Astrocyte (in vitro differentiated cells and primary cell): ENCODE results near the gene ZRANB2. TPM values are rescaled to one million over a fixed set of nuclear protein-coding genes. Genes with fewer than 3 reads are reported as not detected.

Source experiments
- DNase-seq: peaks from one replicate; pipeline ENCODE4 v3.0.0-alpha.2; 2010; ENCODE audit warnings: low read depth
- FAIRE-seq: peaks from 2 replicates; lab custom pipeline; 2011; peaks lifted over from hg19 to GRCh38; lab: Jason Lieb, UNC
- H2AFZ ChIP-seq: 2 replicates; pipeline ENCODE4 v1.6.0; 2012; ENCODE audit warnings: low read depth, low read length, inconsistent platforms
- H3K27ac ChIP-seq: 2 replicates; pipeline ENCODE4 v1.5.1; 2011; ENCODE audit warnings: low read depth, low read length, inconsistent platforms
- H3K27me3 ChIP-seq: 2 replicates; pipeline ENCODE4 v1.6.0; 2011; ENCODE audit warnings: low read length, inconsistent platforms; ENCODE audit not compliant: insufficient read depth
- H3K36me3 ChIP-seq: 2 replicates; pipeline ENCODE4 v1.5.1; 2011; ENCODE audit warnings: low read length, inconsistent platforms; ENCODE audit not compliant: insufficient read depth
- H3K4me1 ChIP-seq: 2 replicates; pipeline ENCODE4 v1.5.1; 2011; ENCODE audit warnings: low read length, inconsistent platforms; ENCODE audit not compliant: insufficient read depth
- H3K4me2 ChIP-seq: 2 replicates; pipeline ENCODE4 v1.6.0; 2012; ENCODE audit warnings: low read length, inconsistent platforms
- H3K4me3 ChIP-seq: 2 replicates; pipeline ENCODE4 v1.5.1; 2011; ENCODE audit warnings: low read depth, mild to moderate bottlenecking, low read length, inconsistent platforms; ENCODE audit not compliant: insufficient read depth
- H3K79me2 ChIP-seq: 2 replicates; pipeline ENCODE4 v1.6.0; 2012; ENCODE audit warnings: mild to moderate bottlenecking, low read length, inconsistent platforms; ENCODE audit not compliant: insufficient read depth
- H3K9ac ChIP-seq: 2 replicates; pipeline ENCODE4 v1.6.0; 2012; ENCODE audit warnings: mild to moderate bottlenecking, low read length, inconsistent platforms
- H3K9me3 ChIP-seq: 2 replicates; pipeline ENCODE4 v1.5.1; 2012; ENCODE audit warnings: low read depth, mild to moderate bottlenecking, low read length, inconsistent platforms; ENCODE audit not compliant: insufficient read depth
- H4K20me1 ChIP-seq: 2 replicates; pipeline ENCODE4 v1.6.0; 2012; ENCODE audit warnings: low read length, inconsistent platforms; ENCODE audit not compliant: insufficient read depth
- H3K27ac Mint-ChIP-seq: one replicate; pipeline ENCODE4 v1.8.0; 2021; ENCODE audit warnings: mild to moderate bottlenecking, mixed read lengths; ENCODE audit not compliant: unreplicated experiment
- H3K27me3 Mint-ChIP-seq: one replicate; pipeline ENCODE4 v1.8.0; 2021; ENCODE audit warnings: low read depth, mixed read lengths; ENCODE audit not compliant: unreplicated experiment
- H3K36me3 Mint-ChIP-seq: one replicate; pipeline ENCODE4 v1.8.0; 2021; ENCODE audit warnings: low read depth, mixed read lengths; ENCODE audit not compliant: unreplicated experiment
- H3K4me1 Mint-ChIP-seq: one replicate; pipeline ENCODE4 v1.8.0; 2021; ENCODE audit warnings: low read depth, mixed read lengths; ENCODE audit not compliant: unreplicated experiment
- H3K4me3 Mint-ChIP-seq: one replicate; pipeline ENCODE4 v1.8.0; 2021; ENCODE audit warnings: mild to moderate bottlenecking, moderate library complexity, mixed read lengths; ENCODE audit not compliant: unreplicated experiment
- H3K9me3 Mint-ChIP-seq: one replicate; pipeline ENCODE4 v1.8.0; 2021; ENCODE audit warnings: mild to moderate bottlenecking, mixed read lengths; ENCODE audit not compliant: unreplicated experiment
- CTCF ChIP-seq: IDR thresholded peaks from 2 replicates; pipeline ENCODE4 v1.5.1; 2011; ENCODE audit warnings: low read depth, mild to moderate bottlenecking, inconsistent platforms, low read length, moderate library complexity; ENCODE audit not compliant: insufficient read depth
- EZH2 ChIP-seq: IDR thresholded peaks from 2 replicates; pipeline ENCODE4 v1.6.1; 2012; ENCODE audit warnings: mild to moderate bottlenecking, low read length, inconsistent platforms; ENCODE audit not compliant: insufficient read depth
- total RNA-seq: library from RNA; stranded (reverse); gene quantifications from 2 replicates; pipeline ENCODE4 v1.2.1, GENCODE V29; 2021

The ZRANB2 gene
- total RNA-seq, 1 donor from 2014 or later: 97.0 TPM

- H3K36me3 Mint-ChIP-seq: no peaks in the 10 kb centered on the region
- H3K9ac ChIP-seq: no peak overlapping the region
- DNase-seq (no peak), FAIRE-seq (no peak)
- H3K9me3 ChIP-seq: no peaks in the 10 kb centered on the region
- no peak overlapping the region for H3K27ac Mint-ChIP-seq
- H3K4me2 ChIP-seq: no peak overlapping the region
- no peaks in the 10 kb centered on the region for H3K79me2 ChIP-seq
- H3K9me3 Mint-ChIP-seq: no peaks in the 10 kb centered on the region
- H3K27me3 Mint-ChIP-seq: no peaks in the 10 kb centered on the region
- peaks cover 2% of the 10 kb centered on the region for H3K27me3 ChIP-seq
- no peak overlapping the region for H3K4me3 Mint-ChIP-seq
- no peak overlapping the region for H3K27ac ChIP-seq
- no peak overlapping the region for H2AFZ ChIP-seq
- H3K4me1 Mint-ChIP-seq: peaks cover 15% of the 10 kb centered on the region
- no peaks in the 10 kb centered on the region for H3K4me1 ChIP-seq
- no peaks in the 10 kb centered on the region for H4K20me1 ChIP-seq
- no peak overlapping the region for H3K4me3 ChIP-seq
- no peak for TF ChIP-seq CTCF
- no peak for TF ChIP-seq EZH2
- no peaks in the 10 kb centered on the region for H3K36me3 ChIP-seq
Measured at GRCh38 chr1:71027991-71028390, 52.8 kb downstream of the ZRANB2 start.

GRCh38 chr1:71026093-71026492 is 54.7 kb downstream of the ZRANB2 start:
- Mint-ChIP-seq H3K4me3 (no peak overlapping the region), H3K27ac (no peak overlapping the region), H3K36me3 (no peaks in the 10 kb centered on the region), H3K27me3 (no peaks in the 10 kb centered on the region), H3K9me3 (no peaks in the 10 kb centered on the region), H3K4me1 (peaks cover 8% of the 10 kb centered on the region)
- no peaks in the 10 kb centered on the region for H3K9me3 ChIP-seq
- DNase-seq (no peak), FAIRE-seq (no peak)
- no peaks in the 10 kb centered on the region for H3K79me2 ChIP-seq
- no peak overlapping the region for H3K9ac ChIP-seq
- H4K20me1 ChIP-seq: no peaks in the 10 kb centered on the region
- H3K36me3 ChIP-seq: no peaks in the 10 kb centered on the region
- H3K4me1 ChIP-seq: no peaks in the 10 kb centered on the region
- H2AFZ ChIP-seq: no peak overlapping the region
- H3K4me3 ChIP-seq: no peak overlapping the region
- no peaks in the 10 kb centered on the region for H3K27me3 ChIP-seq
- TF ChIP-seq CTCF: no peak
- TF ChIP-seq EZH2: no peak
- H3K27ac ChIP-seq: no peak overlapping the region
- H3K4me2 ChIP-seq: no peak overlapping the region

GRCh38 chr1:71023515-71023914 is 57.3 kb downstream of the ZRANB2 start:
- Histone ChIP-seq H3K9me3 (no peaks in the 10 kb centered on the region), H3K27me3 (no peaks in the 10 kb centered on the region), H3K79me2 (no peaks in the 10 kb centered on the region), H3K4me1 (no peaks in the 10 kb centered on the region), H3K4me3 (no peak overlapping the region), H4K20me1 (no peaks in the 10 kb centered on the region), H3K36me3 (no peaks in the 10 kb centered on the region), H3K4me2 (no peak overlapping the region), H3K27ac (no peak overlapping the region), H2AFZ (no peak overlapping the region), H3K9ac (no peak overlapping the region)
- TF ChIP-seq CTCF: no peak
- TF ChIP-seq EZH2: no peak
- Mint-ChIP-seq H3K4me3 (no peak overlapping the region), H3K9me3 (no peaks in the 10 kb centered on the region), H3K36me3 (no peaks in the 10 kb centered on the region), H3K4me1 (no peaks in the 10 kb centered on the region), H3K27ac (no peak overlapping the region), H3K27me3 (no peaks in the 10 kb centered on the region)
- no peak for DNase-seq
- no peak for FAIRE-seq
